HAP-1 (cell line): Measurements from ENCODE around the gene ZBTB45.
A peak's percentile ranks its signal among the peaks of the same experiment; 100 is the strongest.
"Not testable (repeated sequence)": the region's sequence is repeated elsewhere in the genome, so short reads cannot be mapped to it uniquely, and the experiment has no call there.

Experiments used
- DNase-seq, 2 experiments: peaks; one replicate each; pipeline ENCODE4 v3.0.0-alpha.2; 2016 to 2020; ENCODE audit warnings: low spot score in 2 of 2
- H3K27me3 ChIP-seq: fragments of 250-450 bp; sonication (Bioruptor Pico); 2 replicates; pipeline ENCODE4 v1.5.1; 2020; ENCODE audit warnings: low read depth, mild to moderate bottlenecking, moderate library complexity
- H3K36me3 ChIP-seq: fragments of 250-450 bp; sonication (Bioruptor Pico); replicated peaks from 2 replicates; pipeline ENCODE4 v1.5.1; 2020; ENCODE audit warnings: mild to moderate bottlenecking
- H3K4me1 ChIP-seq: fragments of 250-450 bp; sonication (Bioruptor Pico); 2 replicates; pipeline ENCODE4 v1.5.1; 2020; ENCODE audit warnings: mild to moderate bottlenecking
- H3K4me3 ChIP-seq: fragments of 250-450 bp; sonication (Bioruptor Pico); 2 replicates; pipeline ENCODE4 v1.5.1; 2020; ENCODE audit warnings: mild to moderate bottlenecking, moderate library complexity
- H3K9me3 ChIP-seq: fragments of 250-450 bp; sonication (Bioruptor Pico); 2 replicates; pipeline ENCODE4 v1.5.1; 2020; ENCODE audit warnings: mild to moderate bottlenecking, moderate library complexity
- in situ Hi-C: fragments of 300-500 bp; cut with MboI; formaldehyde crosslinking; loops from 3 replicates; pipeline ENCODE4 v1.14.3; 2020; ENCODE audit warnings: low sequenced_read_pairs, inconsistent platforms, mixed read lengths

ZBTB45 gene

GRCh38 chr19:58474997-58475713, 44.5 kb downstream of the ZBTB45 start:
- Histone ChIP-seq H3K4me1 (peaks cover 9% of the 10 kb centered on the region), H3K27me3 (no peaks in the 10 kb centered on the region), H3K36me3 (peaks cover 17% of the 10 kb centered on the region), H3K9me3 (no peaks in the 10 kb centered on the region), H3K4me3 (peak overlapping the region; percentile 48)
- in situ Hi-C loops: no loop called here
- no peak for DNase-seq

GRCh38 chr19:58474291-58474996, 45.2 kb downstream of the ZBTB45 start:
- Histone ChIP-seq H3K9me3 (no peaks in the 10 kb centered on the region), H3K27me3 (no peaks in the 10 kb centered on the region), H3K4me3 (no peak overlapping the region), H3K36me3 (peaks cover 17% of the 10 kb centered on the region), H3K4me1 (peaks cover 9% of the 10 kb centered on the region)
- DNase-seq: no peak
- in situ Hi-C loops: no loop called here

GRCh38 chr19:58473775-58474174, 45.8 kb downstream of the ZBTB45 start:
- Histone ChIP-seq H3K9me3 (no peaks in the 10 kb centered on the region), H3K27me3 (no peaks in the 10 kb centered on the region), H3K36me3 (peaks cover 17% of the 10 kb centered on the region), H3K4me3 (no peak overlapping the region), H3K4me1 (peaks cover 9% of the 10 kb centered on the region)
- no peak for DNase-seq
- in situ Hi-C loops: no loop called here

GRCh38 chr19:58471736-58472135, 47.9 kb downstream of the ZBTB45 start:
- H3K4me3 ChIP-seq: no peak overlapping the region
- H3K36me3 ChIP-seq: peaks cover 17% of the 10 kb centered on the region
- no peaks in the 10 kb centered on the region for H3K9me3 ChIP-seq
- DNase-seq: no peak
- in situ Hi-C loops: no loop called here
- no peaks in the 10 kb centered on the region for H3K27me3 ChIP-seq
- H3K4me1 ChIP-seq: peaks cover 14% of the 10 kb centered on the region

- not testable (repeated sequence) for H3K4me3 ChIP-seq, H3K27me3 ChIP-seq
Measured at GRCh38 chr19:58470837-58471543, 48.6 kb downstream of the ZBTB45 start.

GRCh38 chr19:58469241-58470013, 50.2 kb downstream of the ZBTB45 start:
- in situ Hi-C loops: no loop called here

More at GRCh38 chr19:58470837-58471543, 48.6 kb downstream of the ZBTB45 start:
- Histone ChIP-seq H3K4me1 (peaks cover 13% of the 10 kb centered on the region), H3K36me3 (peaks cover 17% of the 10 kb centered on the region)
- in situ Hi-C loops, H3K9me3 ChIP-seq, DNase-seq: not testable (repeated sequence)

GRCh38 chr19:58468216-58468839, 51.3 kb downstream of the ZBTB45 start:
- Histone ChIP-seq H3K4me3 (peak overlapping the region; percentile 78), H3K27me3 (no peaks in the 10 kb centered on the region), H3K4me1 (peaks cover 10% of the 10 kb centered on the region), H3K9me3 (no peaks in the 10 kb centered on the region), H3K36me3 (peaks cover 14% of the 10 kb centered on the region)
- no peak for DNase-seq
- in situ Hi-C loops: no loop called here

More at GRCh38 chr19:58469241-58470013, 50.2 kb downstream of the ZBTB45 start:
- H3K9me3 ChIP-seq: no peaks in the 10 kb centered on the region
- no peaks in the 10 kb centered on the region for H3K27me3 ChIP-seq
- no peak overlapping the region for H3K4me3 ChIP-seq
- no peak for DNase-seq
- H3K4me1 ChIP-seq: peaks cover 10% of the 10 kb centered on the region
- peaks cover 17% of the 10 kb centered on the region for H3K36me3 ChIP-seq

GRCh38 chr19:58466760-58467589, 52.6 kb downstream of the ZBTB45 start, which contains the start of gene ZNF324:
ZNF324 (plus strand) TSS chr19:58467080; CDS start chr19:58469186, 2,106 bp downstream.
- H3K4me3 ChIP-seq: peak within 1 kb of the TSS; percentile 78
- H3K9me3 ChIP-seq: no peaks in the 10 kb centered on the region
- H3K4me1 ChIP-seq: peaks cover 10% of the 10 kb centered on the region
- peak; percentile 95 to 99 for DNase-seq
- peaks cover 5% of the 10 kb centered on the region for H3K36me3 ChIP-seq
- in situ Hi-C loops: no loop called here
- no peaks in the 10 kb centered on the region for H3K27me3 ChIP-seq

GRCh38 chr19:58466089-58466759, 53.4 kb downstream of the ZBTB45 start:
- H3K4me1 ChIP-seq: peaks cover 14% of the 10 kb centered on the region
- H3K36me3 ChIP-seq: no peaks in the 10 kb centered on the region; the same call in 1 of the 2 replicates
- H3K4me3 ChIP-seq: peak overlapping the region; percentile 78
- no peaks in the 10 kb centered on the region for H3K27me3 ChIP-seq
- DNase-seq: no peak
- in situ Hi-C loops: no loop called here
- no peaks in the 10 kb centered on the region for H3K9me3 ChIP-seq
